ENCODE measurements around the gene OCRL. TPM values are rescaled to one million over a fixed set of nuclear protein-coding genes. Genes with fewer than 3 reads are reported as not detected.

Gene OCRL
- polyA plus RNA-seq, 1 of the 3 experiments (the other 2 are of a cell fraction): 18.6 TPM

DNA sequence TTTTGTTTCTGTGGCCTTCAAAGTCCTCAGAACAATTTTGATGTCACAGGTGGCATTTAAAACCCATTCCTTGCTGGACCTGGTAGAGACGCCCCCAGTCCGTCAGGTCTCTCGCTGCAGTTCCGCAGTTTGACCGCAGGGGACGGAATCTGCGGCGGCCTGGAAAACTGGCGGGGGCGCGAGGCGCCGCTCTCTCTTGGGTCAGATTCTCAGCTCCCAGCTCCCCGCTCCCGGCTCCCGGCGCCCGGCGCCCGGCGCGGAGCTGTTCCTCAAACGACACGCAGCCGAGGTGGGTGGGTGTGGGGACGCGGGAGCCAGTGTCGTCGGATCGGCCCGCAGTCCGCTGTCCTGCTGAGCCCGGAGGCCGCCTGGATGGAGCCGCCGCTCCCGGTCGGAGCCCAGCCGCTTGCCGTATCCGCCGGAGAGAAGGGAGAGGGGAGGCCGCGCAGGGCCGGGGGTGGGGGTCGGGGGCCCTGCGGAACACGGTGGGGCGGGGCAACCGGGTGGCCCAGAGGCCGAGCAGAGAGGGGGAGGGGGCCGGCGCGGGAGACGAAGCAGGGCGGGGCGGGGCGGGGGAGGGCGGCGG is at the start of gene OCRL (continued):
- TF ChIP-seq TCF12 (IDR thresholded peaks at IDR 0.05) (0 out of 2 replicates have a peak, but pooled peaks have one; percentile 12), MEF2A (IDR thresholded peaks at IDR 0.05; ENCODE audit: borderline replicate concordance, low read depth) (no peak), RAD21 (IDR thresholded peaks at IDR 0.05; ENCODE audit: low read length) (0 out of 2 replicates have a peak, but pooled peaks have one; percentile 10), FOXM1 (IDR thresholded peaks at IDR 0.05; ENCODE audit: low read depth) (no peak)
- TF ChIP-seq, protein P1, sequence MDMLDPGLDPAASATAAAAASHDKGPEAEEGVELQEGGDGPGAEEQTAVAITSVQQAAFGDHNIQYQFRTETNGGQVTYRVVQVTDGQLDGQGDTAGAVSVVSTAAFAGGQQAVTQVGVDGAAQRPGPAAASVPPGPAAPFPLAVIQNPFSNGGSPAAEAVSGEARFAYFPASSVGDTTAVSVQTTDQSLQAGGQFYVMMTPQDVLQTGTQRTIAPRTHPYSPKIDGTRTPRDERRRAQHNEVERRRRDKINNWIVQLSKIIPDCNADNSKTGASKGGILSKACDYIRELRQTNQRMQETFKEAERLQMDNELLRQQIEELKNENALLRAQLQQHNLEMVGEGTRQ (IDR thresholded peaks at IDR 0.05; ENCODE audit: borderline replicate concordance, low read depth, low read length): no peak
- TF ChIP-seq, protein P2, sequence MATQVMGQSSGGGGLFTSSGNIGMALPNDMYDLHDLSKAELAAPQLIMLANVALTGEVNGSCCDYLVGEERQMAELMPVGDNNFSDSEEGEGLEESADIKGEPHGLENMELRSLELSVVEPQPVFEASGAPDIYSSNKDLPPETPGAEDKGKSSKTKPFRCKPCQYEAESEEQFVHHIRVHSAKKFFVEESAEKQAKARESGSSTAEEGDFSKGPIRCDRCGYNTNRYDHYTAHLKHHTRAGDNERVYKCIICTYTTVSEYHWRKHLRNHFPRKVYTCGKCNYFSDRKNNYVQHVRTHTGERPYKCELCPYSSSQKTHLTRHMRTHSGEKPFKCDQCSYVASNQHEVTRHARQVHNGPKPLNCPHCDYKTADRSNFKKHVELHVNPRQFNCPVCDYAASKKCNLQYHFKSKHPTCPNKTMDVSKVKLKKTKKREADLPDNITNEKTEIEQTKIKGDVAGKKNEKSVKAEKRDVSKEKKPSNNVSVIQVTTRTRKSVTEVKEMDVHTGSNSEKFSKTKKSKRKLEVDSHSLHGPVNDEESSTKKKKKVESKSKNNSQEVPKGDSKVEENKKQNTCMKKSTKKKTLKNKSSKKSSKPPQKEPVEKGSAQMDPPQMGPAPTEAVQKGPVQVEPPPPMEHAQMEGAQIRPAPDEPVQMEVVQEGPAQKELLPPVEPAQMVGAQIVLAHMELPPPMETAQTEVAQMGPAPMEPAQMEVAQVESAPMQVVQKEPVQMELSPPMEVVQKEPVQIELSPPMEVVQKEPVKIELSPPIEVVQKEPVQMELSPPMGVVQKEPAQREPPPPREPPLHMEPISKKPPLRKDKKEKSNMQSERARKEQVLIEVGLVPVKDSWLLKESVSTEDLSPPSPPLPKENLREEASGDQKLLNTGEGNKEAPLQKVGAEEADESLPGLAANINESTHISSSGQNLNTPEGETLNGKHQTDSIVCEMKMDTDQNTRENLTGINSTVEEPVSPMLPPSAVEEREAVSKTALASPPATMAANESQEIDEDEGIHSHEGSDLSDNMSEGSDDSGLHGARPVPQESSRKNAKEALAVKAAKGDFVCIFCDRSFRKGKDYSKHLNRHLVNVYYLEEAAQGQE (IDR thresholded peaks at IDR 0.05; ENCODE audit: low read depth, low read length): no peak

DNA sequence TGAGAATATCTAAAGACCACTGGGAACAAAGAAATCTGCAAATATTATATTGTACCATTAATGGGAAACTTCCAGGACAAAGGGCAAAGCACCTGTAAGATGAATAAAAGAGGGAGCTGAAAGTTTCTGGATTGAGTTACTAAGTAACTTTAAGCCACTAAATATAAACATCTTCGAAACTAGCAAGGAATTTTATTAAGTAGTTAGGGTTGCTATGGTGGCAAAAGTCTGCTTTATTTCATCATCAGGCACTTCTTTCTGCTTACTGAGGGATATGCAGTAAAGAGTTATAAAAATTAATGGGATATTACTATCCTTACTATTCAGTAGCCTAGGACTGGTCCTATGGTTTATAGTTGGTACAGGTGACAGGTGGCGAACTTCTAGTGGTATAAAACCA is 49.7 kb upstream of the OCRL start:
- Histone ChIP-seq H2AFZ (ENCODE audit: low read depth) (no peak overlapping the region), H3K4me1 (ENCODE audit: control insufficient read depth in 1 of 2, insufficient read depth in 2 of 2, low read depth in 1 of 2, low read length in 1 of 2) (peaks cover 0 to 11% of the 10 kb centered on the region in 2 experiments; a peak in 1 of 4 replicates), H3K9me2 (no peaks in the 10 kb centered on the region), H3K9ac (no peak overlapping the region), H3K27me3 (ENCODE audit: insufficient read depth) (0 out of 2 replicates have a peak, but pooled peaks cover 4% of the 10 kb centered on the region), H3K36me3 (replicated peaks in 1 of 2; ENCODE audit: control insufficient read depth in 1 of 2, insufficient read depth in 2 of 2, low read length in 1 of 2) (peaks cover 59 to 62% of the 10 kb centered on the region in 2 experiments), H4K20me1 (ENCODE audit: insufficient read depth) (no peaks in the 10 kb centered on the region), H3K4me3 (ENCODE audit: low read depth in 2 of 2, low read length in 1 of 2) (no peak overlapping the region), H3K9me3 (no peaks in the 10 kb centered on the region), H3K27ac (ENCODE audit: low read depth in 2 of 2, low read length in 1 of 2) (no peak overlapping the region), H3F3A (replicated peaks; ENCODE audit: insufficient read depth) (peaks cover 6% of the 10 kb centered on the region), H3K4me2 (no peak overlapping the region), H3K79me2 (ENCODE audit: insufficient read depth) (no peaks in the 10 kb centered on the region)
- POLR2A ChIA-PET: no interaction called here
- TF ChIP-seq, protein P3, sequence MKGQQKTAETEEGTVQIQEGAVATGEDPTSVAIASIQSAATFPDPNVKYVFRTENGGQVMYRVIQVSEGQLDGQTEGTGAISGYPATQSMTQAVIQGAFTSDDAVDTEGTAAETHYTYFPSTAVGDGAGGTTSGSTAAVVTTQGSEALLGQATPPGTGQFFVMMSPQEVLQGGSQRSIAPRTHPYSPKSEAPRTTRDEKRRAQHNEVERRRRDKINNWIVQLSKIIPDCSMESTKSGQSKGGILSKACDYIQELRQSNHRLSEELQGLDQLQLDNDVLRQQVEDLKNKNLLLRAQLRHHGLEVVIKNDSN (IDR thresholded peaks at IDR 0.05; ENCODE audit: borderline replicate concordance, low read depth): no peak
- no peak for TF ChIP-seq RAD21 (IDR thresholded peaks at IDR 0.05; ENCODE audit: low read length)
- TF ChIP-seq TEAD4 (IDR thresholded peaks at IDR 0.05; ENCODE audit: borderline replicate concordance, insufficient read depth): no peak
- TF ChIP-seq SMC3 (IDR thresholded peaks at IDR 0.05; ENCODE audit: low read depth, low read length): no peak
- TF ChIP-seq NFIC (IDR thresholded peaks at IDR 0.05; ENCODE audit: borderline replicate concordance): no peak
- no peak for TF ChIP-seq TAF1 (IDR thresholded peaks at IDR 0.05; ENCODE audit: borderline replicate concordance, low read depth, low read length)
- TF ChIP-seq JUND (IDR thresholded peaks at IDR 0.05): no peak
- TF ChIP-seq FOXM1 (IDR thresholded peaks at IDR 0.05; ENCODE audit: low read depth): no peak
- TF ChIP-seq TCF12 (IDR thresholded peaks at IDR 0.05): no peak
- TF ChIP-seq, protein P4, sequence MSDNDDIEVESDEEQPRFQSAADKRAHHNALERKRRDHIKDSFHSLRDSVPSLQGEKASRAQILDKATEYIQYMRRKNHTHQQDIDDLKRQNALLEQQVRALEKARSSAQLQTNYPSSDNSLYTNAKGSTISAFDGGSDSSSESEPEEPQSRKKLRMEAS (IDR thresholded peaks at IDR 0.05; ENCODE audit: low read depth): no peak
- TF ChIP-seq SIN3A (IDR thresholded peaks at IDR 0.05; ENCODE audit: borderline replicate concordance, low read depth, low read length): no peak
- TF ChIP-seq NRF1 (IDR thresholded peaks at IDR 0.05; ENCODE audit: low read depth, low read length): no peak
- no peak for TF ChIP-seq MXI1 (IDR thresholded peaks at IDR 0.05; ENCODE audit: low read depth, low read length)
- TF ChIP-seq RXRA (IDR thresholded peaks at IDR 0.05; ENCODE audit: borderline replicate concordance, low read depth): no peak
- no peak for DNase-seq
- CTCF ChIA-PET: no interaction called here
- 59% methylated on average over 2 of the region's 2 CpGs for WGBS (ENCODE audit: low lambda C conversion rate)

Measured in SK-N-SH (cell line).